HG03469 (cell line): ENCODE measurements around the gene DOLPP1.
"Not testable (repeated sequence)": the region's sequence is repeated elsewhere in the genome, so short reads cannot be mapped to it uniquely, and the experiment has no call there.

ENCODE experiments used
- ATAC-seq: cut with Tn5 transposase; IDR thresholded peaks from one replicate; pipeline ENCODE4 v1.9.1; 2021; ENCODE audit warnings: mild to moderate bottlenecking, moderate library complexity, moderate number of reproducible peaks; ENCODE audit not compliant: unreplicated experiment

The DOLPP1 gene, protein sequence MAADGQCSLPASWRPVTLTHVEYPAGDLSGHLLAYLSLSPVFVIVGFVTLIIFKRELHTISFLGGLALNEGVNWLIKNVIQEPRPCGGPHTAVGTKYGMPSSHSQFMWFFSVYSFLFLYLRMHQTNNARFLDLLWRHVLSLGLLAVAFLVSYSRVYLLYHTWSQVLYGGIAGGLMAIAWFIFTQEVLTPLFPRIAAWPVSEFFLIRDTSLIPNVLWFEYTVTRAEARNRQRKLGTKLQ

GRCh38 chr9:129080601-129081387 is at the start of gene DOLPP1:
Gene DOLPP1 (plus strand): TSS chr9:129081111. CDS start chr9:129081132, 21 bp downstream.
- peak; percentile 83 for ATAC-seq

DNA sequence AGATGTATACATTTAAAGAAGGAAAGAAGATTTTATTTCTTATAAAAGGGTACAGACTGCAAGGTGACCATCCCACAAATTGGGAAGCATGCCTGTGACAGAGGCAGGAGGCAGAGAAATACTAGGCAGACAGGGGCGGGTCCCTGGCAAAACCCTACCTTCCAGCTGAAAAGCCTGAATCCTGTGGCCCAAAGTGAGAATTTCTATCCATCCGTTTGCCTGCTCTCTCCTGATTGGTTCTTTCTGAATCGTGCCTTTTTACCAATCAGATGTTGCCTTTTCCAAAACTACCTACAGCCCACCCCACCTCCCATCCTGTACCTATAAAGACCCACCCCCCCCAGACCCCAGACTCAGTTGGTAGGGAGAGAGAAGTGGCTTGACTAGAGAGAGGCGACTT is 49.4 kb upstream of the DOLPP1 start:
- ATAC-seq, result no peak

DNA sequence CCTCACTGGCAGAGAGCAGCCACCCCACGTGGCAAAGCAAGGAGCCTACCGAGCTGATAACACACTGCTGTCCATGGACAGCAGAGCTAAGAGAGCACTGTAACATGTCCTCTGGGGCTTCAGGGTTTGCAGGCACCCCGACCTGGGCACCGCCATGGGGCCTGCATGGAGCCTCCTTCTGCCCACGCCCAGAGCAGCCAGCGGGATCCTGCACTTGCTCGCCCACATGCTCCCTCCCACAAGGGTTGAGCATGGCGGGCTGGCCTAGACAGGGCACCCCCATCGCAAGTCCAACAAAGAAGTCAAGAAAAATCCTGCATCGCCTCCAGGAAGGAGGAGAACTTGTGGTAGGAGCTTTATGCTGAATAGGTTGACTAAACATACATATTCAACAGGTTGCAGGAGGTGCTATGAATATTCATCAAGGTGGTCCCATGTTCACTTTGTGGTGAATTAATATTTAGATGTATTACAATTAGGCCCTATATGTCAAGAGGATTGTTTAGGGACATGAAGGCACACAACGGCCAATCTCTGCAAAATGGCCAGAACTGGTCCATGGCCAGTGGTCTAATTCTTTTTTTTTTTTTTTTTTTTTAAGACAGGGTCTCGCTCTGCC is 48.3 kb upstream of the DOLPP1 start:
- ATAC-seq, result no peak

GRCh38 chr9:129033216-129033615 is 47.7 kb upstream of the DOLPP1 start:
- ATAC-seq, result no peak

GRCh38 chr9:129035838-129036237 is 45.1 kb upstream of the DOLPP1 start:
- not testable (repeated sequence) for ATAC-seq

GRCh38 chr9:129036241-129036922 is 44.5 kb upstream of the DOLPP1 start, which contains the start of gene MIGA2:
Gene MIGA2 (plus strand): TSS chr9:129036626. CDS start chr9:129040595, 3,969 bp downstream.
- peak; percentile 82 for ATAC-seq

- peak; percentile 4 for ATAC-seq
Measured at GRCh38 chr9:129036923-129037766, 43.8 kb upstream of the DOLPP1 start.

GRCh38 chr9:129037767-129038098 is 43.2 kb upstream of the DOLPP1 start:
- no peak for ATAC-seq

GRCh38 chr9:129038109-129038852 is 42.6 kb upstream of the DOLPP1 start:
- no peak for ATAC-seq

DNA sequence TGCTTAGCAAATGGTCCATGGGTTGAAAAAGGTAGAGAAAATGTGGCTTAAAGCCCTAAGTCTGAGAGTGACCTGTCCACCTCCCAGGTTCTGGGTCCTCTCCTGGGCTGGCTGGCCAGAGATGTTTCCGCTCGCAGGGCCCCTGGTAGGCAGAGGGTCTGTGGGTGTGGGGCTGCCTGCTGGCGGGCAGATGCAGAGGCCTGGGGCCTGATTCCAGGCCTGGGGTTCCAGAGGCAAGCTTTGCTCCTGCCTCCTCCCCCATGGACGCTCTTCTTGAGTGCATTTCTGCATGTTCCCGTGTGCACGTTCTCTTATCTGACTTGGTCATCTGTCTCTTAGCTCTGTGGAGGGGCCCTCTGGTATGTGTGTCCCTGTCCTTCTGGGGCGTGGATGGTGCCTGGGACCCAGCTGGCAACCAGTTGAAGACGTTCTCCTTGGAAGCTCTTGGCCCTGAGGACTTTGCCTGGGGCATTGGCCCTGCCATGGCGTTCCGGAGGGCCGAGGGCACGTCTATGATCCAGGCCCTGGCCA is 40.7 kb upstream of the DOLPP1 start:
- ATAC-seq, result no peak

- ATAC-seq, result no peak
Measured at GRCh38 chr9:129042016-129042415, 38.9 kb upstream of the DOLPP1 start.

GRCh38 chr9:129052592-129052991 is 28.3 kb upstream of the DOLPP1 start:
- no peak for ATAC-seq

GRCh38 chr9:129053020-129053419 is 27.9 kb upstream of the DOLPP1 start:
- ATAC-seq, result no peak

DNA sequence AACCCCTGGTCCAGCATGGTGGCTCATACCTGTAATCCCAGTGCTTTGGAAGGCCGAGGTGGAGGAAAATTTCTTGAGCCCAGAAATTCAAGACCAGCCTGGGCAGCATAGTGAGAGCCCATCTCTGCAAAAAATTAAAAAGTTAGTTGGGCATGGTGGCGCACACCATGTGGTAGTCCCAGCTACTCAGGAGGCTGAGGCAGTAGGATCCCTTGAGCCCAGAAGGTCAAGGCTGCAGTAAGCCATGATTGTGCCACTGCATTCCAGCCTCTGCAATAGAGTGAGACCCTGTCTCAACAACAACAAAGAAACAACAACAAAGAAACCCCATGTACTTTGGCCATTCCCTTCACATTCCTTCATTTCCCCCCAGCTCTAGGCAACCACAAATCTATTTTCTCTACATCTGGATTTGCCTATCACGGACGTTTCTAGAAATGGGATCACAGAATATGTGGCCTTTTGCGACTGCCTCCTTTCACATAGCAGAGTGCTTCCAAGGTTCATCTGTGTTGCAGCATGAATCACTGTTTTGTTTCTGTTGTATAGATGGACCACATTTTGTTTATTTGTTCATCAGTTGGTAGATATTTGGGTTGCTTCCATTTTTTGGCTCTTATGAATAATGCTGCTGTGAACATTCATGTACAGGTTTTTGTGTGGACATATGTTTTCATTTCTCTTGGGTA is 26.6 kb upstream of the DOLPP1 start:
- ATAC-seq, result no peak

DNA sequence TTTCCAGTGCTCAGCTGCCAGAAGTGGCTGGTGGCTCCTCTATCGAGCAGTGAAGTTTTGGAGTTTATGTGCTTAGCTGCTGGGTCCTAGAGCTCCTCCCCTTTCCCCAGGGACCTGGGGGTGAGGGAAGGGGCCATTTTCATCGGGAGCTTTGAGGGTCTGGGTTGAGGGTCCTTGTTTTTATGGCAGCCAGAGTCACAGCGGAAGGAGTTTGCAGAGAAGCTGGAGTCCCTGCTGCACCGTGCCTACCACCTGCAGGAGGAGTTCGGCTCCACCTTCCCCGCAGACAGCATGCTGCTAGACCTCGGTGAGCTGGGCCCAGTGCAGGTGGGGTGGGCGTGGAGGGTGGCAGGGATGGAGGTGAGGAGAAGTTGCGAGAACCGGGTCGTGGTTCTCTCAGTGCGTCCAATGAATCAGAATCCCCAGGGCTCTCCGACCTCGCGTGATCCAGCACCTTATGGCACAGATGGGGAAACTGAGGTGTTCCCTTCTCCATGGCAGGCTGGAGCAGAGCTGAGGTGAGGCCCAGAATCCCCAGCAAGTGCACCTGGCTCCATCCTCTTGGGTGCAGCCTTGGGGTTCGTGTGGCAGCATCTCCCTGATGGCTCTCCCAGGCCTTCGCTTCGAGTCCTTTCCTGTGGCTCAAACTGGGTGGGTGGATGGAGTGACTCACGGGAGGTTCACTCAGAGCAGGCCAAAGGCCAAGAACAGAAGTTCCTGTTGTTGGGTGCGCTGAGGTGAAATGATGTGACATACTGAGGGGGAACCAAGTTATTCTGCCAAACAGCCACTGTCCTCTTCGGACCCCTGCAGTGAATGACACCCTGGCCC is 21.7 kb upstream of the DOLPP1 start:
- ATAC-seq, result no peak

- no peak for ATAC-seq
Measured at GRCh38 chr9:129059796-129060785, 20.8 kb upstream of the DOLPP1 start.

DNA sequence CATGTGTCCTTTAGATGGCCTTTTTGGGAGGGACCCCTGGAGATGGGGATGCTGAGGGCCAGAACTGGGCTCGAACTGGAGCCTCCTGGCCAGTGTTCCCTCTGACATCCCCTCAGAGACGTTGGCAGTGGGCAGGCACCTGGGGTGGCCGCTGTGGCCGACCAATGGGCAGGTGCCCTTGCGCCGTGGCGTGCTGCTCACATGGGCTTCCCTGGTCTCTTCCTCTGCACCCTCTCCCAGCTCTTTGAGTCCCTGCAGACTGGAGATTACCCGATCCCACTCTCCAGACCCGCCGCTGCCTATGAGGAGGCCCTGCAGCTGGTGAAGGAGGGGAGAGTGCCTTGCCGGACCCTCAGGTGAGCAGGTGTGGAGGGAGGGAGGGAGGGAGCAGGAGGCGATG is 19.9 kb upstream of the DOLPP1 start:
- ATAC-seq, result no peak
